Neuronal stem cell (in vitro differentiated cells): Measurements from ENCODE around the gene ARHGEF4.

ENCODE experiments used
- DNase-seq: peaks from one replicate; pipeline ENCODE4 v3.0.0-alpha.2; 2013; ENCODE audit warnings: low spot score
- H2AFZ ChIP-seq: one replicate; pipeline ENCODE4 v1.6.1; 2013; ENCODE audit warnings: mild to moderate bottlenecking, low read length, inconsistent platforms
- H2AK5ac ChIP-seq: 2 replicates; pipeline ENCODE4 v1.6.1; 2013; ENCODE audit warnings: low read depth, mild to moderate bottlenecking, inconsistent platforms, low read length, moderate library complexity, mixed read lengths
- H2BK120ac ChIP-seq: 2 replicates; pipeline ENCODE4 v1.6.1; 2013; ENCODE audit warnings: low read depth, mild to moderate bottlenecking, inconsistent platforms, low read length, moderate library complexity, mixed read lengths
- H2BK12ac ChIP-seq: one replicate; pipeline ENCODE4 v1.6.1; 2013; ENCODE audit warnings: low read length, inconsistent platforms
- H2BK15ac ChIP-seq: 2 replicates; pipeline ENCODE4 v1.6.1; 2013; ENCODE audit warnings: mild to moderate bottlenecking, low read length, inconsistent platforms, mixed read lengths
- H2BK5ac ChIP-seq: one replicate; pipeline ENCODE4 v1.6.1; 2013; ENCODE audit warnings: inconsistent platforms, mild to moderate bottlenecking, low read length, moderate library complexity
- H3K14ac ChIP-seq: one replicate; pipeline ENCODE4 v1.6.1; 2013; ENCODE audit warnings: low read length, inconsistent platforms
- H3K18ac ChIP-seq: 2 replicates; pipeline ENCODE4 v1.6.1; 2013; ENCODE audit warnings: low read length, inconsistent platforms
- H3K23ac ChIP-seq: 2 replicates; pipeline ENCODE4 v1.6.1; 2013; ENCODE audit warnings: low read depth, mild to moderate bottlenecking, mixed read lengths, low read length, inconsistent platforms; ENCODE audit not compliant: poor library complexity
- H3K27ac ChIP-seq: replicated peaks from 3 replicates; pipeline ENCODE4 v1.5.1; 2013; ENCODE audit warnings: low read length, inconsistent platforms
- H3K27me3 ChIP-seq, 3 experiments: 2 replicates each; pipeline ENCODE4 v1.6.1; 2013; ENCODE audit warnings: low read length in 3 of 3, mild to moderate bottlenecking in 2 of 3, inconsistent platforms in 1 of 3, low read depth in 1 of 3, mixed read lengths in 1 of 3, moderate library complexity in 1 of 3; ENCODE audit not compliant: control insufficient read depth in 3 of 3, insufficient read depth in 3 of 3
- H3K36me3 ChIP-seq, 2 donors: replicated peaks in 1 of 2; 2 replicates each; pipeline ENCODE4 v1.6.1; 2013; ENCODE audit warnings: low read length in 2 of 2; ENCODE audit not compliant: control insufficient read depth in 2 of 2, insufficient read depth in 2 of 2
- H3K4ac ChIP-seq: 2 replicates; pipeline ENCODE4 v1.6.1; 2013; ENCODE audit warnings: inconsistent platforms, mild to moderate bottlenecking, low read length, moderate library complexity
- H3K4me1 ChIP-seq, 2 donors: 1 replicate in 1 of 2; 2 replicates in 1 of 2; pipeline ENCODE4 v1.6.1; 2013; ENCODE audit warnings: low read length in 2 of 2, low read depth in 1 of 2; ENCODE audit not compliant: control insufficient read depth in 2 of 2, insufficient read depth in 1 of 2
- H3K4me2 ChIP-seq: one replicate; pipeline ENCODE4 v1.6.1; 2013; ENCODE audit warnings: mild to moderate bottlenecking, low read length, inconsistent platforms; ENCODE audit not compliant: insufficient read depth, poor library complexity, severe bottlenecking
- H3K4me3 ChIP-seq, 2 donors: 2 replicates each; pipeline ENCODE4 v1.5.1; 2013; ENCODE audit warnings: low read length in 2 of 2, mild to moderate bottlenecking in 2 of 2, inconsistent platforms in 1 of 2, moderate library complexity in 1 of 2
- H3K79me1 ChIP-seq: one replicate; pipeline ENCODE4 v1.6.1; 2013; ENCODE audit warnings: low read depth, mild to moderate bottlenecking, inconsistent platforms, low read length, moderate library complexity
- H3K9ac ChIP-seq: one replicate; pipeline ENCODE4 v1.6.1; 2013; ENCODE audit warnings: mild to moderate bottlenecking, low read depth, low read length, inconsistent platforms; ENCODE audit not compliant: poor library complexity
- H3K9me3 ChIP-seq, 2 donors: replicated peaks in 1 of 2; 2 replicates each; pipeline versions ENCODE3 to v1.6.1; 2013; ENCODE audit warnings: low read length in 2 of 2, mild to moderate bottlenecking in 2 of 2, inconsistent platforms in 1 of 2, low read depth in 1 of 2, mixed read lengths in 1 of 2, moderate library complexity in 1 of 2; ENCODE audit not compliant: control insufficient read depth in 2 of 2, insufficient read depth in 1 of 2
- H4K8ac ChIP-seq: one replicate; pipeline ENCODE4 v1.6.1; 2013; ENCODE audit warnings: low read depth, mild to moderate bottlenecking, inconsistent platforms, low read length, moderate library complexity
- H4K91ac ChIP-seq: one replicate; pipeline ENCODE4 v1.6.1; 2013; ENCODE audit warnings: low read length, low read depth, mild to moderate bottlenecking, inconsistent platforms; ENCODE audit not compliant: poor library complexity
- WGBS, 2 donors: extraction: QIAGEN DNeasy Blood & Tissue Kit; methylation state at CpG; one replicate each; pipeline ENCODE4 v1.1.7; 2013; ENCODE audit warnings: missing lambda C conversion rate in 2 of 2, mixed read lengths in 1 of 2; ENCODE audit not compliant: insufficient read length in 2 of 2, insufficient replicate concordance in 1 of 2; ENCODE audit errors: extremely low coverage in 2 of 2; 5-methylcytosine and 5-hydroxymethylcytosine counted together

ARHGEF4 gene

DNA sequence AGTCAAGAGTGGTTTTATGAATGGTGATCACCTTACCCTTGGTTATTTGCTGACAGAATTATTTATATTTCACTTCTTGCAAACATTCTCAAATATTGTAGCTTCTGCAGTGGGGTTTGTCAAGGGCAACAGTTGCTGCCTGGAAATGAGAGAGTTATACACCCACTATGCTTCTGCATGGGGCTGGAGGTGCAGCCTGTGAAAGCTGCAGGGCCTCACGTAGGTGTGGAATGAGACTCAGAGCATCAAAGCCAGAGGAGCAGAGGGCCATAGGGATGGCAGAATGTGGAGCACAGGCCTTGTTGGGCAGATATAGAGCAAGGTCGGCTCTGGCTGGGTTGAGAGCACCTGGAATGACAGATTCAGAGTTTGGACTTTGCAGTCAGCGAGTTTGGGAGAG is 128.2 kb downstream of the ARHGEF4 start:
- Histone ChIP-seq H3K36me3 (peaks cover 0 to 3% of the 10 kb centered on the region in 2 donors), H3K23ac (no peak overlapping the region), H2BK15ac (no peak overlapping the region), H3K4me1 (peaks cover 0 to 21% of the 10 kb centered on the region in 2 donors), H3K4me3 (no peak overlapping the region), H3K27ac (no peak overlapping the region), H2BK12ac (no peak overlapping the region), H2AFZ (no peak overlapping the region), H4K91ac (no peak overlapping the region), H2AK5ac (no peak overlapping the region), H4K8ac (no peak overlapping the region), H3K4ac (no peak overlapping the region), H3K18ac (no peak overlapping the region), H3K27me3 (peaks cover 7 to 80% (median 48%) of the 10 kb centered on the region in 3 experiments), H3K9me3 (peaks cover 0 to 2% of the 10 kb centered on the region in 2 donors), H3K4me2 (no peak overlapping the region), H2BK120ac (no peak overlapping the region), H3K9ac (no peak overlapping the region), H2BK5ac (no peak overlapping the region), H3K14ac (no peak overlapping the region), H3K79me1 (no peaks in the 10 kb centered on the region)
- no peak for DNase-seq
- WGBS, 2 donors, result no CpG with 5 or more reads among the region's 3 CpGs

DNA sequence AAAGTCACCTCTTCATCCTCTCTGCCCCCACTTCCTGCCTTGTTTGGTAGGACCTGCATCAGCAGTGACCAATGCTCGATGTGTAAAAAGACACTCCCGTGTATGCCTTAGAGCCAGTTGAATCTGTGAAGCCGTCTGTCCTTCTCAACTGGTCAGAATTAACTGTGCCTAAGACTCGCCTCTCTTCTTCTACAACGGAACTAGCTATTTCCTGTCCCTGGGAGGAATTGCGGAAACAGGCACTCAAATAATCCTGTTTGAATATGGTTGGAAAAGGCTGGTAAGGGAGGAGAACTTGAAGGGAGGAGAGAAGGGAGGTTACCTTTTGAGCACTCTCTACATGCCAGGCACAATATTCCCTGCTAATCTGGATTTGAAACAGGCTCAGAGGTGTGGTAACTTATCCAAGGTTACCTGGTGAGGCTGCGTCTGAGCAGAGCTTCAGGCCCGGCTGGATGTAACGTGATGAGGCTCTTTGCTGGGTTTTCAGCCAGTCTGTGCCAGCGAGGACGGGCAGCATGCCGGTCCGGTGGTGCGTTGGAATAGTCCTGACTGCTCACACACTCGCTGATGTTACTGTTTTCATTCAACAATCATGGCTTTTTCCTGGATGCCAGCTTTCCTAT is 129.5 kb downstream of the ARHGEF4 start:
- no peak for DNase-seq
- H3K9me3 ChIP-seq, result peaks cover 0 to 2% of the 10 kb centered on the region in 2 donors
- H2AFZ ChIP-seq, result peak overlapping the region; percentile 27
- no peak overlapping the region for H3K23ac ChIP-seq
- peak overlapping the region; percentile 34 for H3K4me2 ChIP-seq
- no CpG with 5 or more reads among the region's 15 CpGs for WGBS, 2 donors
- no peak overlapping the region for H4K8ac ChIP-seq
- H4K91ac ChIP-seq, result no peak overlapping the region
- H2BK120ac ChIP-seq, result no peak overlapping the region
- H3K9ac ChIP-seq, result no peak overlapping the region
- no peak overlapping the region for H3K4ac ChIP-seq
- H3K4me3 ChIP-seq, result no peak overlapping the region
- H2AK5ac ChIP-seq, result no peak overlapping the region
- H3K79me1 ChIP-seq, result no peaks in the 10 kb centered on the region
- no peak overlapping the region for H3K18ac ChIP-seq
- H3K36me3 ChIP-seq, result no peaks in the 10 kb centered on the region
- peaks cover 7 to 68% (median 44%) of the 10 kb centered on the region in 3 experiments for H3K27me3 ChIP-seq
- H2BK5ac ChIP-seq, result no peak overlapping the region
- H2BK12ac ChIP-seq, result no peak overlapping the region
- peaks cover 0 to 21% of the 10 kb centered on the region in 2 donors for H3K4me1 ChIP-seq
- H3K27ac ChIP-seq, result no peak overlapping the region
- H2BK15ac ChIP-seq, result no peak overlapping the region
- no peak overlapping the region for H3K14ac ChIP-seq

DNA sequence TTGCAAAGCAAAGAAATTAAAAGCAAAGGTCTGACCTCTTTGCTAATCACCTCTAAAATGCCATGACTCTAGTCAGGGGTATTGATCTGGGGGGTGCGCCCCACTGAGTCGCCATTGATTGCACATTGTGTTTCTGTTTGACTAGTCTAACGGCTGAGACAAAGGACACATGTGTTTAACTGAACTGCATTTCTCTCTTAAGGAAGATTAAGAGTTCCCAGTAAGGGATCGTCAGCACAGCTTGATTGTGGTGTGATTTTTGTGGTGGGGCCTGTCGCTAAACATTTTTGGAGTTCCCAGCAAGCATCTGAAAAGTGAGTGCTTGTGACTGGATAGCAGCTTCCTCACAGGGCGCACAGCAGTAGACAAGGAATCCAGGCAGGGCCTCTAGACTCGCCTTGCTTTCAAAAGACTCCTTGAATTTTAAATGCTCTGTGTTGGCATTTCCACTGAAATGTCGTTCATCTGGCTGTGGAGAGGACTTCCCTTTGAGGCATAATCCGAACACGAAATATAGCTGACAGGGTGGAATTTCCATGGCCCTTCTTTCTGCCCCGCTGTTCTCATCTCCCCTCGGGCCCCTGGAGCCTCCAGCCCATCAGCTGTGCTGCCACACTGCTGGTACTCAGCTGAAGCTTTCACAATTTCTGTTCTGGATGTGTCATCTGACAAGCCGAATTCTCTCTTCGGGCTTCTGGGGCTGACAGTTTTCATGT is 130.2 kb downstream of the ARHGEF4 start:
- Histone ChIP-seq H3K18ac (no peak overlapping the region), H3K79me1 (no peaks in the 10 kb centered on the region), H2BK120ac (no peak overlapping the region), H2BK15ac (no peak overlapping the region), H2BK12ac (no peak overlapping the region), H4K91ac (no peak overlapping the region), H3K4me1 (peaks cover 0 to 21% of the 10 kb centered on the region in 2 donors), H4K8ac (no peak overlapping the region), H3K27me3 (peaks cover 7 to 61% (median 39%) of the 10 kb centered on the region in 3 experiments), H2AK5ac (no peak overlapping the region), H3K4me3 (no peak overlapping the region), H3K14ac (no peak overlapping the region), H3K27ac (no peak overlapping the region), H3K9me3 (no peaks in the 10 kb centered on the region), H2BK5ac (no peak overlapping the region), H3K9ac (no peak overlapping the region), H3K4ac (no peak overlapping the region), H2AFZ (peak overlapping the region; percentile 27), H3K4me2 (peak overlapping the region; percentile 23), H3K23ac (no peak overlapping the region), H3K36me3 (no peaks in the 10 kb centered on the region)
- DNase-seq, result peak; percentile 79
- WGBS, 2 donors, result no CpG with 5 or more reads among the region's 14 CpGs

DNA sequence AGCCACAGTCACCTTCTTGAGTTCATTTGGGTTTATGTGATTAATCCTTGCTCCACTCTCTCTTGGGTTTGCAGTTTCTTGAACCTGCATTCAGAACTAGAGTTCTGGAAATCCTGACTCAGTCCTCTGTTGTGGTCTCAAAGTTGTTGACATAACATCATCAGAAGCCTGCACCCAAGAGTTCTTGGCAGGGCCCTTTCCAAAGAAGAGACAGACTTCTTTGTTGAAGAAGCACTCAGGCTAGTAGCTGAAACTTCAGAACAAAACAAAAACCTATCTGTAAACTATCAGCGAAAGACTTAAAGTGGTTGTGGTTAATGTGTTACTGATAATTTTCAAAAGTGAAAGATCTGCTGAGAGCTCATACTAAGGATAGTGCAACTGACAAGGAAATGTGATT is 135.7 kb downstream of the ARHGEF4 start:
- no peak overlapping the region for H2BK5ac ChIP-seq
- H3K23ac ChIP-seq, result no peak overlapping the region
- peaks cover 0 to 5% of the 10 kb centered on the region in 2 donors for H3K4me1 ChIP-seq
- no peak overlapping the region for H2AK5ac ChIP-seq
- no peak overlapping the region for H4K91ac ChIP-seq
- no peak overlapping the region for H3K4ac ChIP-seq
- no peak overlapping the region for H2BK12ac ChIP-seq
- DNase-seq, result no peak
- peaks cover under 1 to 9% of the 10 kb centered on the region in 2 donors for H3K9me3 ChIP-seq
- no peak overlapping the region for H2BK120ac ChIP-seq
- no peak overlapping the region for H3K4me2 ChIP-seq
- peaks cover 0 to 13% (median 0%) of the 10 kb centered on the region in 3 experiments for H3K27me3 ChIP-seq
- H3K9ac ChIP-seq, result no peak overlapping the region
- H2BK15ac ChIP-seq, result no peak overlapping the region
- H3K4me3 ChIP-seq, result no peak overlapping the region
- H3K14ac ChIP-seq, result no peak overlapping the region
- H3K79me1 ChIP-seq, result peaks cover 4% of the 10 kb centered on the region
- no CpG with 5 or more reads among the region's 1 CpG for WGBS, 2 donors
- H3K18ac ChIP-seq, result no peak overlapping the region
- no peak overlapping the region for H4K8ac ChIP-seq
- no peak overlapping the region for H3K27ac ChIP-seq
- H2AFZ ChIP-seq, result no peak overlapping the region
- peaks cover 0 to 5% of the 10 kb centered on the region in 2 donors for H3K36me3 ChIP-seq
